Medulla oblongata (tissue), 1 donor: Measurements from ENCODE around the gene ODAM.
"Not testable (repeated sequence)": the region's sequence is repeated elsewhere in the genome, so short reads cannot be mapped to it uniquely, and the experiment has no call there.

Experiments
- DNase-seq: peaks from one replicate; pipeline ENCODE4 v3.0.0-alpha.2; 2015; ENCODE audit errors: extremely low spot score

ODAM gene, protein sequence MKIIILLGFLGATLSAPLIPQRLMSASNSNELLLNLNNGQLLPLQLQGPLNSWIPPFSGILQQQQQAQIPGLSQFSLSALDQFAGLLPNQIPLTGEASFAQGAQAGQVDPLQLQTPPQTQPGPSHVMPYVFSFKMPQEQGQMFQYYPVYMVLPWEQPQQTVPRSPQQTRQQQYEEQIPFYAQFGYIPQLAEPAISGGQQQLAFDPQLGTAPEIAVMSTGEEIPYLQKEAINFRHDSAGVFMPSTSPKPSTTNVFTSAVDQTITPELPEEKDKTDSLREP

DNA sequence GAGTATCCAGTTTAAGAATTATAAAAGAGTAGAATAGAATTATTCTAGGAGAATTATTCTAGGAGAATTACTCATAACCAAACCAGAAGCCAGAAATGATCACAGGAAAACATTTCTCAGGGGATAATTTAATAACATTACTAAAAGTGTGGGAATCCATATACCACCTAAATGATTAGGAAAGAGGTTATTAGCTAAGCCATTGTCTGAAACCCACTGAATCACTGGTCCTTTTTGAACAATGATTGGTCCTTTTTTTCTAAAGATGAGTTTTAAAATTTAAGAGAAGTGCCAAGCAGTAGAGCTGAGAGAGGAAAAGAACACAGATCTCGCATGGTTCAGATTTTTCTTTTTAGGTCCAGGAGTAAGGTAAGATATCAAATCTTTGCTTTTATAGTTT lies at the start of gene ODAM:
Gene ODAM (plus strand): TSS at position 301 of the 400 bp plus-strand sequence. CDS start 819 bp downstream, outside the sequence.
- DNase-seq = no peak

DNA sequence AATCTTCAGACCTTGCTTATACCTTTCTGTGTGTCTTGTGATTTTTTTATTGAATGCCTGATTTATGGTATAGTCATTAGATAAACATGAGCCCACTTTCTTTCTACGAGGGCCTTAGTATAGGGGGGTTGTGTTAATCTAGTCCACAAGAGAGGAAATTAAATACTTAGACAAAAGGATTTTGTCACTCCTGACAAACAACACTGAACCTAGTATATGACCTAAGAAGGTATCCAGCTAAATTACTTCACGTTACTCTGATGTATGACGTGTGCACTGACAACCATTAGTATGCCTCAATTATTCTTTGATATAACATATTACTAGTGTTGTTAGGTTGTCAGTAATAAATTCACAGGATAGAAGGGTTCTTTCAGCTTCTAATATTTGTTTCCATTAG lies 44.3 kb upstream of the ODAM start:
- no peak for DNase-seq

DNA sequence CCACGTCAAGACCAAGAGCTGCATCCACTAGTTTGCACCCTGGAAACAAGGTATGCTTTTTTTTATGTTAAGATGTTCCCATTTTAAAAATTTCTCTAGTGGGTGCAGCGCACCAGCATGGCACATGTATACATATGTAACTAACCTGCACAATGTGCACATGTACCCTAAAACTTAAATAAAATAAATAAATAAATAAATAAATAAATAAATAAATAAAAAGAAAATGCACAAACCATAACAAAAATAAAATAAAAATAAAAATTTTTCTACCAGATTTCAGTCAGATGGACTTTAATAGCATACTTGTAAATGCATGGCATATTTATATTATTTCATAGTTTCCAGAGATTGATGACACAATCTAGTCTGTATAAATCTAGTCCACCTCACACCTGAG lies 43.4 kb upstream of the ODAM start:
- DNase-seq = no peak

DNA sequence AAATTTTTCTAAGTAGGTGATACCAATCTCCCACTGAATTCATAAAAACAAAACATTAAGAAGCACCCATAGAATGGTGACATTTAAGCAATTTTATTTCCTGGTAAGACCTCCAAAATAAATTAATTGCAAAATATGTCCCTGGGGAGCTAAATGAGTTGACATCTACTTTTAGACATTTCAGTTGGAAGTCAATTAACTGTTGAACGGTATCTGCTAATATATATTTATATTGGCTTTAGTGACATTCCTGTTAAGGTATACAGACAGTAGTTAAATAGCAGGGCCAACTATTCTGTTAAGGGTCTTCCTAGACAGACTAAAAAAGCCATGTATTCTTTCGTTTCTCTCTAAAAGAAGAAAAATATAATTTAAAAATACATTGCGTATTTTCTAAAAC lies 41.6 kb upstream of the ODAM start, which contains the start of gene PRR27:
Gene PRR27 (plus strand): TSS at position 301 of the 400 bp plus-strand sequence. CDS start 139 bp downstream, outside the sequence.
- no peak for DNase-seq

DNA sequence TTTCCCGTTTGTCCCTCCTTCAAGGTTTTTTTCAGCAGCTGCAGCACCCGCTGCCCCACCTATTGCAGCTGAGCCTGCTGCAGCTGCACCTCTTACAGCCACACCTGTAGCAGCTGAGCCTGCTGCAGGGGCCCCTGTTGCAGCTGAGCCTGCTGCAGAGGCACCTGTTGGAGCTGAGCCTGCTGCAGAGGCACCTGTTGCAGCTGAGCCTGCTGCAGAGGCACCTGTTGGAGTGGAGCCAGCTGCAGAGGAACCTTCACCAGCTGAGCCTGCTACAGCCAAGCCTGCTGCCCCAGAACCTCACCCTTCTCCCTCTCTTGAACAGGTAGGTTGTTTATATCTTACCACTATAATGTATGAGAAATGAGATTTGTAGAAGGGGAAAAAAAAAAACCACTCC lies 36.9 kb upstream of the ODAM start:
- no peak for DNase-seq

DNA sequence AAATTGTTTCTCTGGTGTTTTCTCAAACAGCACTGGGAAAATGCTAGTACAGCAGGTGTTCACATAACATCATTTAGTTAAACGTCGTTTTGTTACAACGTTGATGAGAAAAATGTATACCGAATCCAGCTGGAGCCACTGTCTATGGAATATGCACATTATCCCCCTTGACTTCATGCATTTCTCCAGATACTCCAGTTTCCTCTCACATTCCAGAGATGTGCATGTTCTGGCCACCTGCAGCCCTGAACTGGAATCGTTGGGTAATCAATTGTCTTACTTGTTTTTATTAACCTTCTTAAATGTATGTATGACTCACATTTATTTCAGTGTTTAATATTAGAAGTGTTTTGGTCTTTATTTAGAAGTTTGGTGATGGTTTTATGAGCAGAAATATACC lies 18.4 kb upstream of the ODAM start:
- DNase-seq = no peak

DNA sequence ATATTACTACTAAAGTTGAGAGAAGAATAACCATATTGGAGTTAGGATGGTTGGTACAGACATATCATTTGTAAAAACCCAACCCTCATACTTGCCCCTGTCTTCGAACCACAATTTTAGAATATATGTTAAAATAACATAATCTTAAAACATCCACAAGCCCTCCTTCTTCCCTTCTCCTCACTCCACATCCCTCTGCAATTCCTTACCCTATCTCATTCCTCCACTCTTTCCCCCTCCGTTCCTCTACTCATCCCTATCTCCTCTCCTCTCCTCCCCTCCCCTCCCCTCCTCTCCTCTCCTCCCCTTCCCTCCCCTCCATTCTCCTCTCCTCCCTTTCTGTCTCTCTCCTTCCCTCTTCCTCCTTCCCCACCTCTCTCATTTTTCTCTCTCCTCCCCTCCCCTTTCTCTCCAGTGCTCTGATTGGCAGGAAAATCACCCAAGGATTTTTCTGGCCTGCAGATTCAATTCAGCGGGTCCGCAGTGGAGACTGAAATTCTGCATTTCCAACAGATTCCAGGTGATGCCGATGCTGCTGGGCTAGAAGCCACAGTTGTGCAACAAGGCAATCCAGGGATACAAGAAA lies 17.4 kb upstream of the ODAM start:
- DNase-seq = no peak

DNA sequence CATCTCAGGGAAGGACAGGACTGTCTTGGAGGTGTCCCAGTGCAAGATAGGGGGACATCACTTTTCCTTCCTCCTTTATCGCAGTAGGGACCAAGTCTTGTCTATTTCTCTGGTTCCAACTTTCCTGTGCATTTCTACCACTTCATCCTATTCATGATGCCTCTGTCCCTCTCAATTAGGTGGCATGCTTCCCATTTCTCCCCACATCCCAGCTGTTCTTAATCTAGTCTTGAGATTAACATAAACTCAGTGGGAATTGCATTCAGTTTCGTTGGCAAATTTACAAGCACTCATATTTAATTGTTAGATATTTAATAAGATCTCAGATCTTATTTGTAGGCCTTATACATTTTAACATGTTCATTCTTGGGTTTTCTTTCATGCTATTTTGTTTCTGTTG lies 15.7 kb upstream of the ODAM start:
- DNase-seq = no peak

DNA sequence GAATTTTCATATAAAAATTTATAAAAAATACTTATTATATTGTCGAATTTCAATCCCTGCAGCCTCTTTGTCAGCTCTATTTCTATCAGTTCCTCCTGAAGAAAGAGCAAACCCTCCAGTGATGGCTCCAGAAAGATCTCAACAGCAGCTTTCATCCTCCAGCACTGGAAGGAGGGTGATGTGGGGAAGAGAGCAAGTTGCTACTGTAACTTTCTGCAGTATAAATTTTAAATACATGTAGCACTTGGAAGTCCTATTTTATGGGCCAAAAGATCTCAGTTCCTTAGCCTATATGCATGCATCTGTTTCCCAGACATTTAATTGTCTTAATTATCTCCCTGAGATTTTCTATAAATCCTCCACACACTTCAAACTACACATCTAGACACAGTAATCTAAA lies 13.7 kb upstream of the ODAM start:
- no peak for DNase-seq

DNA sequence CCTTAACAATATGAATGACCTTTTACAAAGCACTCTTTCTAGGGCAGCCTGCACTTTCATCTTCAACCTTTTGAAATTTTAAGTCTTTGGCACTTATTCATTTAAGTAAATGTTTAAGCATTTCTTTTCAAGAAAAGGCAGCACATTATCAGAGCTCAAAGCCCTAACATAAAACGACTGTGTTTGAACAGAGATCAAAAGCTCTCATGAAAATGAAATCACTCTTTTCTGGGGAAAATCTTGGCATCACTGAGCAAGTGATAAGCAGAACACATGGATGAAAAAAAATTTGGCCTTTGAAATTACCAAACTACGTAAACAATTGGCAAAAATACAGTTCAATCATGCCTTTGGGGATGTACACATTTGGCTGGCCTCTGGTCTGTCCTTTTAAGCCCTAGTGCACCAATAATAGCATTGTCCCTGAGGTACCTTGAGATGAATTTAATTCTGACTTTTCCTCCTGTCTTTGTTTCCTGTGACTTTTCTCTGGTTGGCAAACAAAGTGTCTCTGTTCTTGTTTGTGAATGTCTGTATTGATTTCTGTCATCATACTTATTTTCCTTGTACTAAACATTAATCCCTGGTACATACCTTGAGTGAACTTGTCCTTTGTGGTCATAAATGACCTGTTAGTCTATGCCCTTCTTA lies 12.9 kb upstream of the ODAM start:
- no peak for DNase-seq

DNA sequence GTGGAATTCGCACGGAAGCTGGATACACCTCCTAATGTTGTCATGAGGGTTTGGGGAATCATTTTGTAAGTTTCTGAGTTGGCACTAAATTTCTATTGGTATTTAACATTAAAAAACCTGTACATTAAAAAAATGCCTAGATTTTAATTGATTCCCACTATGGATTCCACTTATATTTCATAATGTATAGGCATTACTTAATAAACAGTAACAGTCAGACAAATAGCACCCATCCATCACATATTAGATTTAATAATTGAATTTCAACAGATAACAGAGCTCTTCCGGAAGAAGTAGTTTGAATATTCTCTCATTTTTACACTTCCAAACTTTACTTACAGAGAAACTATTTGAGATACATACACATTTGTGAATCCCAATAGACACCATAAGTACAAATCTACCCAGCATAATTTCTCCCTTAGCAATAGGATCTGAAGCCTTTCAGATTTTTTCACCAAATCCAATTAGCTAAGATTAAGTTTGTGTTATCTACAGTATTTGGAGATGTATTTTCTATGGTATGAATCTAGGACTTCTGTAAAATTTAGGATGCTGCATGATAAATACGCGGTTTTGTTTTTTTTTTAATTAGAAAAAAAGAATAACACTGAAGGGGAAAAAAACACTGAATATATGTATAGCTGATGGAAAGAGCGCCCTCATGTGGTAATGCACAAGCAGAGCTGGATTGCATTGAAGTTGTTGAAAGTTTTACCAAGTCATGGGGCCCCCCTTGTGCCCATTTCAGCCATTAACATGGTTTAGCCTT lies 12.2 kb upstream of the ODAM start:
- peak; percentile 15 for DNase-seq

DNA sequence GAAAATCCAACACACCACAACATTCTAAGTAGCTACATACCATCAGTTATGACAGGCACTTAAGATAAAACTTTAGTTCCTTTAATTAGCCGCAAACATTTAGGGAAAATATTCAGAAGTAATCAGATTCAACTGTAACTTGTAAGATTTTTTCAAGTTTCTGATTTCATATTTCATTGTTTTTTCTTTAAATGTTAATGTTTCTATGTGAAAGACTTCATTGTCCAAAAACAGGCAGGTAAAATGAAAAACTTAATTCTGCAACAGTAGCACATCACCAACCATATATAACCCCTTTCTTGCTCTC lies 11.6 kb upstream of the ODAM start:
- no peak for DNase-seq

DNA sequence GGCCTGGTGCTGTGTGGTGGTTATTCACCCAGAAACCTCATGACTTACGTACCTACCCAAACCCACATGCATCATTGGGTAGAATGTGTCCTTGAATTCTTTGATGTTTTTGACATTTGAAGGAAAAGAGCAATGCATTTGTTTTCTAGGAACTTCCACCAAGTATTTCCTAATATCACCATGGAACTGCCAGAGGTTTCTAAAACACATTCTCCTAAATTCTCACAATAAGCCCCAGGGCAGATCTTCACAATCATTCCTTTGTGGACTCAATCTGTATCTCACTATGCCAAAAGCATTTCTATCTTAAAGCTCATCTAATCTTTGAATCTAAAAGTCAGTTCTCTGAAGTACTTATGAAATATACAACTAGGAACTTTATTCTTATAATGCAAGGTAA lies 8.3 kb upstream of the ODAM start:
- DNase-seq = no peak

DNA sequence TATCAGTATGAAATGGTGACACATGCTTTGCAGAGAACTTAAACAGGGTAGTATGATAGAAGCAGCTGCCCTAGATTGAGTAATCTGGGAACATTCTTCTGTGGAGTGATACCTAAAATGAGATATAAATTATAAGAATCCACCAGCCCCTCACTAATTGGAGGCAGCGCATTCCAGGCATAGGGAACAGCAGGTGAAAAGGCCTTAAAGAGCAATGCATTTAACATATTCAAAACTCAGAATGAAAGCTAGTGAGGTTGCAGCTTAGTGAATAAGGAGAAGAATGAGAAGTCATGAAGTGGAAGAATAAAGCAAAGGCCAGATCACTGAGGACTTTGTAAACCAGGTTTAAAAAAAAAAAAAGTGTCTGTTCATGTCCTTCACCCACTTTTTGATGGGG lies 4.9 kb upstream of the ODAM start:
- DNase-seq = no peak

DNA sequence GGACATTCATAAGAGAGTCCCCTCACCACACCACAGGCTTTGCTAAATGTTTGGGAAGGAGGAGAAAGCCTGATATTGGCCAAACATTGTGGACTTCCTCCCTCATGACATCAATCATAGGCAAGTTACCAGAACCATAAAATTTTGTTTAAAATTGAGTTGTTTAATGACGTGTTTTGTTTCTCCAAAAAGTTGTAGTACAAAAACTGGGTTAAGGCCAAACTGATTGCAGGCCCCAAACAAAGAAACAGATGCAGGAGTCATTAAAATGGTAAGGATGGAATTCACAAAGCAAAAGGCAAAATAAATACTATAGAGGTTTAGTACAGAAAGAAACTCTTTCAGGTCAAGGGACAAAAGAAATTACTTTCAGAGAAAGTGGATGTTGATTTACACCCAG lies 3.9 kb upstream of the ODAM start:
- DNase-seq = no peak

DNA sequence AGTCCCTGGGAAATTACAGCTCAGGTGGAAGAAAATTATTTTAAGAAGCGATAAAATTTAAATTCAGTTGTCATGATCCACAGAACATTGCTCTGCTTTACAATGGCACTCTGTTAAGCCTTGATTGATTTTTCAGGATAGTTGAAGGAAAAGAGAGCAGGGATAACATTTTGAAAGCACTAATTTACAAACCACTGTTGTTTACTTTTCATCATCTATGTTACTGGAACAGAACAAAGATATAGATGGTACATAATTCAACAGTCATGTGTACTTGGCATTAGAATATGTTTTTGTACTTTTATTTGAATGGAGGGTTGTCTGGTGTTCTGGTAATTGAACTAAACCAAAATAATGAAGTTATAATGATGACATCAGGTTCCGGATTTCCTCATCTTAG lies 2.6 kb upstream of the ODAM start:
- no peak for DNase-seq

DNA sequence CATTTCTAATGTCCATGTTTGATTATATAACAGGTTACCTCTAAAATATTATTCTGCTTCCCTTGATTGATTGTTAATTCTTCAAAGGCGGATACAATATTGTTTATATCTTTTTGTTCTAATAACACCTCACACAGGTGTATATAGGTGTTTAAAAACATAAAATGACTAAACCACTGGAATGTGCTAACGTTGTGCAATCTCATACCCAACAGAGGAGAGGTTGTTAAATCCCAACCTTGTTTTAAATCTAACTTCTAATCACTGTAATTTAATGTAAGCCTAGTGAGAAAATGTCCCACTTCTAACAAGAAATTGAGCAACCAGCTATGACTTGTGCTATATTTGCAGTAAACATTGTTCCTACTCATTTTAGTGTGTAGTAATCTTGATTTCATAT lies 1.3 kb downstream of the ODAM start:
- DNase-seq = no peak

DNA sequence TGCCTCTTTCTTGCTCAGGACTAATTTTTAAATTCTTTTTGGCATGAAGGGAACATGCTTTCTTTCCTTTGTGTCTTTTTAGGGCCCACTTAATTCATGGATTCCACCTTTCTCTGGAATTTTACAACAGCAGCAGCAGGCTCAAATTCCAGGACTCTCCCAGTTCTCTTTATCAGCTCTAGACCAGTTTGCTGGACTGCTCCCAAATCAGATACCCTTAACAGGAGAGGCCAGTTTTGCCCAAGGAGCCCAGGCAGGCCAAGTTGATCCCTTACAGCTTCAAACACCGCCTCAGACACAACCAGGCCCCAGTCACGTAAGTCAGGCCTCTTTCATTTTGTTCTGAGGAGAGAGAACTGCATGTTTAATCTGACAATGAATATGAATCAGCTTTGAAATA lies 2.3 kb downstream of the ODAM start:
- DNase-seq = no peak

DNA sequence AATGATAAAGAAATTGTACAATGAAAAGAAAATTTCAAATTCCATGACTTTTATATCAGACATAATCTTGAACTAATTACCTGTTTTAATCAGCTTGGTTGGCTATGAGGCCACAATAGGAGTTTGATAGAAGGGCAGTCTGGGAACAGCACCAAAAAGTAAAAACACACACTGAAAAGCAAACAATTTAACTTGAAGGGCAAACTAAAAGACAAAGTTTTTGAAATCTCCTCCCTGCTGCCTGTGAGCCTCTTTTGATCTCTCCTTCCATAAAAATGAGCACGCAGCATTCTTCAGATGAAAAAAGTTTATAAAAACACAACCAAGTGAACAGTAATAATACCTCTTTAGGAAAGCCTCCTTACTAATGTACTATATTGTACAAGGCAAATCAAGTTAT lies 8.1 kb downstream of the ODAM start:
- DNase-seq = no peak

DNA sequence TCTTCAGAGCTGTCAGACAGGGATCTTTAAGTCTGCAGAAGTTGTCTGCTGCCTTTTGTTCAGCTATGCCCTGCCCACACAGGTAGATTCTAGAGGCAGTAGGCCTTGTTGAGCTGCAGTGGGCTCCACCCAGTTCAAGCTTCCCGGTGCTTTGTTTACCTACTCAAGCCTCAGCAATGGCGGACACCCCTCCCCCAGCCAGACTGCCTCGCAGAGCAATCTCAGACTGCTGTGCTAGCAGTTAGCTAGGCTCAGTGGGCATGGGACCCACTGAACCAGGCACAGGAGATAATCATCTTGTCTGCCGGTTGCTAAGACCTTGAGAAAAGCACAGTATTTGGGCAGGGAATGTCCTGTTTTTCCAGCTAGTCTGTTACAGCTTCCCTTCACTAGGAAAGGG lies 17.2 kb downstream of the ODAM start:
- not testable (repeated sequence) for DNase-seq

DNA sequence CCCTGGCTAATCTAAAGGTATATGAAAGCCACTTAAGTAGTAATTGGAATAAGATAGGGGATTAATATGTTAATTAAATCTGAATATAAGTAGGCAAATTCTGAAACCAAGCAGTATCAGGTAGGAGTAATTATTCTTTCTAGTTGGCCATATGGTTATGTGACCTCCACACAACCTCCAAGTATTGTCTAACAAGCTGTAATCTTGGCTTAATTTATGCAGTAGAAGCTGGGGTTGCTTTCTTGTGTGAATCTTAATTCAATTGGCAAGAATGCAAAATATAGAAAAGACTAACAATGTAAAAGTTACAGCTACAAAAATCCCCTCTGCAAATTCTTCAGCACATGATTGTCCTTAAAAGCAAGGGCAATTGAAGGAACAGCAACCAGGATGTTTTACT lies 20.6 kb downstream of the ODAM start:
- not testable (repeated sequence) for DNase-seq

DNA sequence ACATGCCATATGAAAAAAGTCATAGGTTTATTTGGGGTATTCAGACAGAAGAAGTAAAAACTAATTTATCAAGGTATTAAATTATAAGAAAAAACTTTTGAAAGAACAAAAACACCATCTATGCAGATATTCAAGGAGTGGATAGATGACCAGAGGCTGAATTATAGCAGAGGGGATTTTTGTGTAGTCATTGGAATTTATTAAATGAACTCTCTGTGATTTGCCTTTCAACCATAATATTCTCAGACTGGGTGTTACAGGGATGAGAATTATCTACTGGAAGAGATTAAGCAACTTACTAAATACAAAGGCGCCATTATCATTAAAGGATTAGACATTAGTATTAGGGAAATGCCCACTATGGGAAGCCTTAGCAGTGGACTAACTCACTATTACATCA lies 21.0 kb downstream of the ODAM start:
- not testable (repeated sequence) for DNase-seq

DNA sequence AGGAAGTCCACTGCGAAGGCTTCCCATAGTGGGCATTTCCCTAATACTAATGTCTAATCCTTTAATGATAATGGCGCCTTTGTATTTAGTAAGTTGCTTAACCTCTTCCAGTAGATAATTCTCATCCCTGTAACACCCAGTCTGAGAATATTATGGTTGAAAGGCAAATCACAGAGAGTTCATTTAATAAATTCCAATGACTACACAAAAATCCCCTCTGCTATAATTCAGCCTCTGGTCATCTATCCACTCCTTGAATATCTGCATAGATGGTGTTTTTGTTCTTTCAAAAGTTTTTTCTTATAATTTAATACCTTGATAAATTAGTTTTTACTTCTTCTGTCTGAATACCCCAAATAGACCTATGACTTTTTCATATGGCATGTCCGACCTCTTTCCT lies 25.9 kb downstream of the ODAM start:
- DNase-seq = not testable (repeated sequence)
